ENCODE measurements around the gene SALL4. TPM values are rescaled to one million over a fixed set of nuclear protein-coding genes. Genes with fewer than 3 reads are reported as not detected.

The SALL4 gene
- total and polyA plus RNA-seq, 2 experiments from 2014 or later: 122 to 227 TPM

GRCh38 chr20:51735728-51736600, 66.4 kb downstream of the SALL4 start (continued):
- no peak for TF ChIP-seq REST (IDR thresholded peaks at IDR 0.05; ENCODE audit: unreplicated experiment)

GRCh38 chr20:51734876-51735720, 67.2 kb downstream of the SALL4 start:
- Mint-ChIP-seq H3K4me3 (no peak overlapping the region), H3K27ac (no peak overlapping the region), H3K9me3 (no peaks in the 10 kb centered on the region), H3K4me1 (peaks cover 7% of the 10 kb centered on the region; the same call in 2 of the 3 replicates), H3K27me3 (ENCODE audit: insufficient read depth, low read depth, poor library complexity) (peaks cover 3% of the 10 kb centered on the region), H3K36me3 (ENCODE audit: low read depth) (no peaks in the 10 kb centered on the region)
- H3F3A ChIP-seq (replicated peaks; ENCODE audit: low read depth): no peaks in the 10 kb centered on the region
- H3K4me3 ChIP-seq: no peak overlapping the region
- H2AFZ ChIP-seq: no peak overlapping the region
- H3K4me2 ChIP-seq: no peak overlapping the region
- H4K20me1 ChIP-seq (replicated peaks; ENCODE audit: insufficient read depth): no peaks in the 10 kb centered on the region
- DNase-seq (ENCODE audit: low spot score): no peak
- ATAC-seq: no peak
- no peaks in the 10 kb centered on the region for H3K4me1 ChIP-seq (ENCODE audit: insufficient read depth)
- H3K27ac ChIP-seq (ENCODE audit: low read depth): no peak overlapping the region
- no peaks in the 10 kb centered on the region for H3K79me2 ChIP-seq (replicated peaks; ENCODE audit: insufficient read depth)
- H3K27me3 ChIP-seq (ENCODE audit: insufficient read depth): no peaks in the 10 kb centered on the region
- H3K36me3 ChIP-seq (ENCODE audit: insufficient read depth): no peaks in the 10 kb centered on the region
- H3K9me2 ChIP-seq (ENCODE audit: insufficient read depth): no peaks in the 10 kb centered on the region
- TF ChIP-seq ZNF331 (CRISPR knock-in tag; IDR thresholded peaks at IDR 0.05; ENCODE audit: low read depth): no peak
- TF ChIP-seq JUNB (IDR thresholded peaks at IDR 0.05; ENCODE audit: unreplicated experiment): no peak
- TF ChIP-seq STAT1 (IDR thresholded peaks at IDR 0.05; ENCODE audit: unreplicated experiment): no peak
- TF ChIP-seq NANOG (IDR thresholded peaks at IDR 0.05; ENCODE audit: borderline replicate concordance): no peak
- TF ChIP-seq CTCF (conservative IDR thresholded peaks at IDR 0.05; ENCODE audit: low read depth in 2 of 2): no peak
- TF ChIP-seq POLR2AphosphoS5 (IDR thresholded peaks at IDR 0.05; ENCODE audit: low read depth): no peak
- no peak for TF ChIP-seq EZH2 (IDR thresholded peaks at IDR 0.05; ENCODE audit: low read depth, unreplicated experiment)
- no peak for TF ChIP-seq REST (IDR thresholded peaks at IDR 0.05; ENCODE audit: unreplicated experiment)
- TF ChIP-seq ETS1 (IDR thresholded peaks at IDR 0.05): no peak
- no peak for TF ChIP-seq ZNF114 (CRISPR knock-in tag; IDR thresholded peaks at IDR 0.05)

Data from GM23338 (cell line).